ENCODE results near the gene PAFAH1B1.
"Not testable (repeated sequence)": the region's sequence is repeated elsewhere in the genome, so short reads cannot be mapped to it uniquely, and the experiment has no call there.

PAFAH1B1 gene

GRCh38 chr17:2635675-2636074 lies 42.2 kb downstream of the PAFAH1B1 start:
- no peak for DNase-seq (ENCODE audit: low read depth)

GRCh38 chr17:2636169-2636930 lies 42.9 kb downstream of the PAFAH1B1 start:
- DNase-seq (ENCODE audit: low read depth), result no peak

GRCh38 chr17:2637422-2637821 lies 44.0 kb downstream of the PAFAH1B1 start:
- DNase-seq (ENCODE audit: low read depth), result no peak

GRCh38 chr17:2644971-2645370 lies 51.5 kb downstream of the PAFAH1B1 start:
- DNase-seq (ENCODE audit: low read depth), result no peak

- no peak for DNase-seq (ENCODE audit: low read depth)
Measured at GRCh38 chr17:2647957-2648356, 54.5 kb downstream of the PAFAH1B1 start.

GRCh38 chr17:2649191-2649590 lies 55.7 kb downstream of the PAFAH1B1 start:
- DNase-seq (ENCODE audit: low read depth), result no peak

GRCh38 chr17:2652911-2653310 lies 59.5 kb downstream of the PAFAH1B1 start:
- not testable (repeated sequence) for DNase-seq (ENCODE audit: low read depth)

- DNase-seq (ENCODE audit: low read depth), result no peak
Measured at GRCh38 chr17:2655546-2655945, 62.1 kb downstream of the PAFAH1B1 start.

- no peak for DNase-seq (ENCODE audit: low read depth)
Measured at GRCh38 chr17:2656283-2656682, 62.8 kb downstream of the PAFAH1B1 start.

GRCh38 chr17:2659337-2659736 lies 65.9 kb downstream of the PAFAH1B1 start:
- DNase-seq (ENCODE audit: low read depth), result not testable (repeated sequence)

- not testable (repeated sequence) for DNase-seq (ENCODE audit: low read depth)
Measured at GRCh38 chr17:2660410-2660809, 67.0 kb downstream of the PAFAH1B1 start.

GRCh38 chr17:2672026-2672425 lies 78.6 kb downstream of the PAFAH1B1 start:
- DNase-seq (ENCODE audit: low read depth), result no peak

- DNase-seq (ENCODE audit: low read depth), result not testable (repeated sequence)
Measured at GRCh38 chr17:2679247-2679646, 85.8 kb downstream of the PAFAH1B1 start.

GRCh38 chr17:2680961-2681360 lies 87.5 kb downstream of the PAFAH1B1 start:
- DNase-seq (ENCODE audit: low read depth), result no peak

GRCh38 chr17:2681650-2682049 lies 88.2 kb downstream of the PAFAH1B1 start:
- DNase-seq (ENCODE audit: low read depth), result no peak

GRCh38 chr17:2682176-2682938 lies 88.9 kb downstream of the PAFAH1B1 start:
- DNase-seq (ENCODE audit: low read depth), result no peak

- no peak for DNase-seq (ENCODE audit: low read depth)
Measured at GRCh38 chr17:2683912-2684311, 90.5 kb downstream of the PAFAH1B1 start.

- DNase-seq (ENCODE audit: low read depth), result no peak
Measured at GRCh38 chr17:2684549-2684948, 91.1 kb downstream of the PAFAH1B1 start.

GRCh38 chr17:2685696-2686095 lies 92.2 kb downstream of the PAFAH1B1 start:
- no peak for DNase-seq (ENCODE audit: low read depth)

GRCh38 chr17:2687074-2687418 lies 93.6 kb downstream of the PAFAH1B1 start:
- no peak for DNase-seq (ENCODE audit: low read depth)

GRCh38 chr17:2688351-2689342 lies 95.2 kb downstream of the PAFAH1B1 start:
- DNase-seq (ENCODE audit: low read depth), result no peak

All from stimulated activated CD8-positive, alpha-beta memory T cell treated with anti-CD3 and anti-CD28 coated beads, Interleukin-15, amount 100 ng/mL, for 24 hours (primary cell).